IgD-negative memory B cell (primary cell): Measurements from ENCODE around the gene RENBP. TPM values are rescaled to one million over a fixed set of nuclear protein-coding genes. Genes with fewer than 3 reads are reported as not detected.

ENCODE experiments used
- H3K27ac Mint-ChIP-seq, 3 donors: one replicate each; pipeline ENCODE4 v1.8.0; 2020 to 2022; ENCODE audit warnings: mild to moderate bottlenecking in 3 of 3, mixed read lengths in 3 of 3, moderate library complexity in 1 of 3
- H3K27me3 Mint-ChIP-seq: one replicate; pipeline ENCODE4 v1.8.0; 2021; ENCODE audit warnings: mixed read lengths
- H3K36me3 Mint-ChIP-seq: one replicate; pipeline ENCODE4 v1.8.0; 2020; ENCODE audit warnings: mild to moderate bottlenecking, mixed read lengths
- H3K4me1 Mint-ChIP-seq, 3 donors: one replicate each; pipeline ENCODE4 v1.8.0; 2020 to 2022; ENCODE audit warnings: mixed read lengths in 3 of 3, mild to moderate bottlenecking in 1 of 3
- H3K4me3 Mint-ChIP-seq, 4 donors: one replicate each; pipeline ENCODE4 v1.8.0; 2020 to 2022; ENCODE audit warnings: mild to moderate bottlenecking in 4 of 4, mixed read lengths in 4 of 4, moderate library complexity in 3 of 4
- H3K9me3 Mint-ChIP-seq, 3 donors: one replicate each; pipeline ENCODE4 v1.8.0; 2020 to 2021; ENCODE audit warnings: mixed read lengths in 3 of 3, mild to moderate bottlenecking in 1 of 3
- polyA plus RNA-seq: library from polyadenylated mRNA; unstranded; fragments of 300-500 nt; fragmentation: Illumina TruSeq; gene quantifications from one replicate; pipeline ENCODE4 v1.2.3, GENCODE V29; 2021

RENBP gene
- polyA plus RNA-seq, 1 donor from 2014 or later = 1.2 TPM

- Mint-ChIP-seq H3K4me3 (peak overlapping the region in 1 of 4 donors; percentile 76), H3K27ac (peak overlapping the region in 2 of 3 donors; percentile 87 to 90)
These were observed 42.1 kb downstream of the RENBP start for GRCh38 chrX:153902385-153902784.

DNA sequence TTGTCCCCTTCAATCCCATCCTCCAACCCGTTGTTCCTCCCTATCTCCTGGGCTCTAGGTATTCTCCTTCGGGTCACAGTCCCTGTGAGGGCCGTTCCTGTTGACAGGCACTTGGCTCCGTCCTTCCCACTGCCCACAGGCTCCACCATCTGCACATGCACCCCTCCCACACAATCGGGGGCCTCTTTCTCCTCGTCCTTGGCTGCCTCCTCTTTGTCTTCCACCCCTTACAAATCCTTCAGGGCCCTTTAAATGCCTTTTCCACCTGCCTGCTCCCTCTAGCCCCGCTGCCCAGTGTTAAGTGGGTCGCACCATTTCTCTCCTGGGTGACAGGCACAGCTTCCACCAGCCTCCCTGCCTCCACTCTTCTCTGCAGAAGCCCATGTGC is 42.7 kb downstream of the RENBP start:
- Mint-ChIP-seq H3K4me1 (peaks cover 18 to 45% (median 33%) of the 10 kb centered on the region in 3 donors), H3K36me3 (peaks cover under 1% of the 10 kb centered on the region), H3K27ac (peak overlapping the region; percentile 84 to 90 (median 87)), H3K9me3 (peaks cover 0 to 4% (median 0%) of the 10 kb centered on the region in 3 donors), H3K27me3 (peaks cover 5% of the 10 kb centered on the region), H3K4me3 (peak overlapping the region in 2 of 4 donors; percentile 57 to 85)

More at GRCh38 chrX:153902385-153902784, 42.1 kb downstream of the RENBP start:
- H3K9me3 Mint-ChIP-seq = peaks cover 0 to 4% (median 0%) of the 10 kb centered on the region in 3 donors
- no peaks in the 10 kb centered on the region for H3K36me3 Mint-ChIP-seq
- peaks cover 5% of the 10 kb centered on the region for H3K27me3 Mint-ChIP-seq
- peaks cover 18 to 45% (median 33%) of the 10 kb centered on the region in 3 donors for H3K4me1 Mint-ChIP-seq

GRCh38 chrX:153900831-153901752 is 43.4 kb downstream of the RENBP start:
- H3K4me3 Mint-ChIP-seq = peak overlapping the region; percentile 21 to 90 (median 53)
- H3K27me3 Mint-ChIP-seq = peaks cover 5% of the 10 kb centered on the region
- H3K9me3 Mint-ChIP-seq = peaks cover 0 to 4% (median 0%) of the 10 kb centered on the region in 3 donors
- H3K36me3 Mint-ChIP-seq = peaks cover 2% of the 10 kb centered on the region
- peak overlapping the region; percentile 78 to 94 (median 87) for H3K27ac Mint-ChIP-seq
- peaks cover 18 to 42% (median 33%) of the 10 kb centered on the region in 3 donors for H3K4me1 Mint-ChIP-seq

DNA sequence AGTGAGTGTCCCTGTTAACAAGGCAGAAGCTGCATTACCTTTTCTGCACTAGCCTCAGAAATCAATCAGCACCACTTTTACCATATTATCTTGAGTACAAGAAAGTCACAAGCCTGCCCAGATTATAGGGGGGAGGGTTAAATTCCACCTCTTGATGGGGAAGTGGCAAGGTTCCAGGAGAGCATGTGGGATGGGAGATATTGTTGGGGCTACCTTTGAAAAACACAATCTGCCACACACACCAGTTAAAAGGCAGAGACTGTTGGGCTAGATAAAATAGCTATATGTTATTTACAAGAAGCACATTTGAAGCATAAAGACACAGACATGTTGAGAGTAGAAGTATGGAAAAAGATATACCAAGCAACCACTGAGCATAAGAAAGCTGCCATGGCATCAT is 46.5 kb downstream of the RENBP start:
- Mint-ChIP-seq H3K4me3 (no peak overlapping the region), H3K27ac (peak overlapping the region in 1 of 3 donors; percentile 46), H3K27me3 (peaks cover 8% of the 10 kb centered on the region), H3K9me3 (peaks cover 0 to 5% (median 2%) of the 10 kb centered on the region in 3 donors), H3K4me1 (peaks cover 18 to 34% (median 26%) of the 10 kb centered on the region in 3 donors), H3K36me3 (peaks cover 2% of the 10 kb centered on the region)

DNA sequence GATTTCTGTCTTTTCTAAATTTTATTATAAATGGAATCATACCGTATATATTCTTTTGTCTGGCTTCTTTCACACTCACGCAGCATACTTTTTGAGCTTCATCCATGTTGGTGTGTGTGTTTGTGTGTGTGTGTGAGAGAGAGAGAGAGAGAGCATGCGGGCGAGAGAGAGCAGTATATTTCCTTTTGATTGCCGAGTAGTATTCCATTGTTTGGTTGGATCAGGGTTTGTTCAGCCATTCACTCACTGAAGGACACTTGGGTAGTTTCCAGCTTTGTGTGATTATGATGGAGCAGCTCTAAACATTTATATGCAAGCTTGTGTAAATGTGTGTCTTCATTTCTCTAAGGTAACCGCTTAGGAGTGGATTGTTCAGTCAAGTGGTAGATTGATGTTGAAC is 55.3 kb downstream of the RENBP start:
- peaks cover 0 to 1% (median 0%) of the 10 kb centered on the region in 3 donors for H3K9me3 Mint-ChIP-seq
- H3K27ac Mint-ChIP-seq = no peak overlapping the region
- peaks cover 12% of the 10 kb centered on the region for H3K27me3 Mint-ChIP-seq
- H3K4me3 Mint-ChIP-seq = no peak overlapping the region
- peaks cover 12 to 19% (median 14%) of the 10 kb centered on the region in 3 donors for H3K4me1 Mint-ChIP-seq
- H3K36me3 Mint-ChIP-seq = no peaks in the 10 kb centered on the region

DNA sequence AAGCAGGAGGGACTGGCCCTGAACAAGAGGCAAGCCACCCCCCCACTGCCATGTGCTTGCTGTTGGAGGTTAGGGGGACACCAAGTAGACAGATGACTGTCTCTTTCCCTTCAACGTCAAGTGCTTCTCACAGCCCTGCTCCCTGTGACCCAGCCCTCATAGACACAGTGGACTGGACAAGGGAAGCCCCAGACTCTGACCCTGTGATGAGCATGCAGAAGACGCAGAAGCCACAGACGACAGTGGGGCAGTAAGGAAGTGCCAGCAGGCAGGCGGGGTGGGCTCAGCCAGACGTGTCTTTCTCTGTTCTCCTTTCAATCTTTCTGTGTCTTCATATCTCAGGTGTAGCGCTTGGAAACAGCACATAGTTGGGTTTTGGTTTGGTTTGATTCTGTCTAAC is 56.1 kb downstream of the RENBP start:
- peaks cover 13% of the 10 kb centered on the region for H3K27me3 Mint-ChIP-seq
- H3K36me3 Mint-ChIP-seq = no peaks in the 10 kb centered on the region
- peaks cover 12 to 17% (median 14%) of the 10 kb centered on the region in 3 donors for H3K4me1 Mint-ChIP-seq
- H3K4me3 Mint-ChIP-seq = peak overlapping the region in 3 of 4 donors; percentile 62 to 81 (median 79)
- H3K9me3 Mint-ChIP-seq = peaks cover 0 to 1% (median 0%) of the 10 kb centered on the region in 3 donors
- peak overlapping the region in 1 of 3 donors; percentile 84 for H3K27ac Mint-ChIP-seq

- H3K4me3 Mint-ChIP-seq = peak overlapping the region in 2 of 4 donors; percentile 43 to 77
- H3K27ac Mint-ChIP-seq = peak overlapping the region in 1 of 3 donors; percentile 84
- peaks cover 9% of the 10 kb centered on the region for H3K27me3 Mint-ChIP-seq
- no peaks in the 10 kb centered on the region for H3K9me3 Mint-ChIP-seq
- H3K4me1 Mint-ChIP-seq = peaks cover 11 to 17% (median 14%) of the 10 kb centered on the region in 3 donors
- no peaks in the 10 kb centered on the region for H3K36me3 Mint-ChIP-seq
These were observed 57.1 kb downstream of the RENBP start for GRCh38 chrX:153887385-153887784.

DNA sequence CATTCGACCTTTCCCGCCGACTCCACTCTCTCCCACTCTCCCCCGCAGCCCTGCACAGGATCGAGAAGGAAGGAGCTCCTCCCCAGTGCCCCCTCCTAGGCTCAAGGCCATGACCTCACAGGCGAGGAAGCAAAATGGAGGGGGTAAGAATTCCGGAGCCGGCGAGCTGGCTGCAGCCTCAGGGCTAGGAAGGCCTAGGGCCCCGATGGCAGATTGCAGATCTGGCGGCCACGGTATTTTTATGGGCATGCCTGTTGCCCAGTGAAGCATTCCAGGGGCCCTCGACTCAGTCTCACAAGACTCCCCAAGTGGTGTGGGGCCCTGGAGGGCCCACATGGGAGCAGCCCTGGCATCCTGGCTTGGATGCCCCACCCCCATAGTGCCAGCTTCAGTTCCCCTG is 57.5 kb downstream of the RENBP start:
- H3K27me3 Mint-ChIP-seq = peaks cover 11% of the 10 kb centered on the region
- no peaks in the 10 kb centered on the region for H3K9me3 Mint-ChIP-seq
- no peak overlapping the region for H3K27ac Mint-ChIP-seq
- H3K36me3 Mint-ChIP-seq = no peaks in the 10 kb centered on the region
- peak overlapping the region in 1 of 4 donors; percentile 65 for H3K4me3 Mint-ChIP-seq
- peaks cover 12 to 19% (median 14%) of the 10 kb centered on the region in 3 donors for H3K4me1 Mint-ChIP-seq

DNA sequence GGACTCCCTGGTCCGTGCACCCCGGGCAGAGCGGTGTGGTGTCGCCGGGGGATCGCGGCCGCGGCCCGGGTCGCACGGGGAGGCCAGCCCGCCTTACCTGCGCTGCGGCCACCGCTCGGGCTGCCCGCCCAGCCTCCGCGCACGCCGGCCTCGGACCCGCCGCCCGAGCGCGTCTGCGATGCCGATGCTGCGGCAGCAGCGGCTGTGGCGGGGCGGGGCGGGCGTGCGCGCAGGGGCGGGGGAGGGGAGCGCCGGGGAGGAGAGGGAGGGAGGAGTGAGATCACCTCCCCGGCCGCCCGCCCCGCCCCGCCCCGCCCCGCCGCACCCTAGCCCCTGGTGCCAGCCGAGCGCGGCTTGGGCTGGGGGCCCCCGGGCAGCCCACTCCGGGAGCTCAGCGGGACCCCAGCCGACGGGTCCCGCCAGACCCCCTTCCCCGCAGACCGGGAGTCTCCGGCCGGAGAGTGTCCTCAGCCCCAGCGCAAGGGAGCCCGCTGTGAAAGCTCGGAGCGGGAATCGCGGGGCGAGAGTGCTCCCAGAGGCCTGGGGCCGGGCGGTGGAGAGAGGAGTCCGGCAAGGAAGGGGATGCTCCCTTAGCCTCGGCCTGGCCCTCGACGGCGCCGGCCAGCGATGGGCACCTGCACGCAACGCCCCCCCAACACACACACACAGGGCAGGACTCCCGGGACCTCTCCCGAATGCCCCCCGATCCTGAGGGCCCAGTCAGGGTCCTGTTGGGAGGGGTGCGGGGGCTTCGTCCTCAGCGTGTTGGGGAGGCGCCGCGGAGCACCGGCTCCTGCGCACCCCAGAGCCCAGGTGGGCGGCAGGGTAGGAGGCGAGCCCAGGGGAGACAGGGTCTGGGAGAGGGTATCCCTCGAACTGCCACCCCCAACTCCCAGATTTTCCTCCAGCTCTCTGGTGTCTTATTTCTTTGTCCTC is 58.2 kb downstream of the RENBP start, which contains the start of gene L1CAM:
L1CAM (minus strand) TSS at position 206 of the 936 bp plus-strand sequence. CDS start 10,337 bp downstream, outside the sequence.
- Mint-ChIP-seq H3K4me1 (peaks cover 12 to 19% (median 14%) of the 10 kb centered on the region in 3 donors), H3K27ac (no peak within 1 kb of the TSS), H3K27me3 (peaks cover 11% of the 10 kb centered on the region), H3K4me3 (peak within 1 kb of the TSS in 2 of 4 donors; percentile 65 to 74), H3K36me3 (no peaks in the 10 kb centered on the region), H3K9me3 (no peaks in the 10 kb centered on the region)

Other genes starting within 250 kb of the RENBP start
- 254 TPM for gene BCAP31, start 220.3 kb downstream of the RENBP start, polyA plus RNA-seq
- 3.6 TPM for gene ABCD1, start 219.8 kb downstream of the RENBP start, polyA plus RNA-seq
- gene PLXNB3, start 180.4 kb downstream of the RENBP start, polyA plus RNA-seq = not detected
- not detected for gene SRPK3, start 163.6 kb downstream of the RENBP start, polyA plus RNA-seq
- 104 TPM for gene IDH3G, start 150.3 kb downstream of the RENBP start, polyA plus RNA-seq
- 395 TPM for gene SSR4, start 150.0 kb downstream of the RENBP start, polyA plus RNA-seq
- gene PDZD4, start 114.1 kb downstream of the RENBP start, polyA plus RNA-seq = 0.15 TPM
- 1.8 TPM for gene L1CAM, start 58.5 kb downstream of the RENBP start, polyA plus RNA-seq
- gene AVPR2, start 40.0 kb downstream of the RENBP start, polyA plus RNA-seq = not detected
- gene ARHGAP4, start 18.4 kb downstream of the RENBP start, polyA plus RNA-seq = 123 TPM
- 91.4 TPM for gene NAA10, start 9.6 kb downstream of the RENBP start, polyA plus RNA-seq
- 12.2 TPM for gene HCFC1, start 27.2 kb upstream of the RENBP start, polyA plus RNA-seq
- 7.1 TPM for gene TMEM187, start 28.1 kb upstream of the RENBP start, polyA plus RNA-seq
- 110 TPM for gene IRAK1, start 75.3 kb upstream of the RENBP start, polyA plus RNA-seq
- gene MECP2, start 153.1 kb upstream of the RENBP start, polyA plus RNA-seq = 20.0 TPM
- gene OPN1LW, start 199.6 kb upstream of the RENBP start, polyA plus RNA-seq = not detected
- not detected for gene OPN1MW, start 238.0 kb upstream of the RENBP start, polyA plus RNA-seq